Neuronal stem cell (in vitro differentiated cells): ENCODE results near the gene CAPN15.
A peak's percentile ranks its signal among the peaks of the same experiment; 100 is the strongest.

ENCODE experiments used
- DNase-seq: peaks from one replicate; pipeline ENCODE4 v3.0.0-alpha.2; 2013; ENCODE audit warnings: low spot score
- H2AFZ ChIP-seq: one replicate; pipeline ENCODE4 v1.6.1; 2013; ENCODE audit warnings: mild to moderate bottlenecking, low read length, inconsistent platforms
- H2AK5ac ChIP-seq: 2 replicates; pipeline ENCODE4 v1.6.1; 2013; ENCODE audit warnings: low read depth, mild to moderate bottlenecking, inconsistent platforms, low read length, moderate library complexity, mixed read lengths
- H2BK120ac ChIP-seq: 2 replicates; pipeline ENCODE4 v1.6.1; 2013; ENCODE audit warnings: low read depth, mild to moderate bottlenecking, inconsistent platforms, low read length, moderate library complexity, mixed read lengths
- H2BK12ac ChIP-seq: one replicate; pipeline ENCODE4 v1.6.1; 2013; ENCODE audit warnings: low read length, inconsistent platforms
- H2BK15ac ChIP-seq: 2 replicates; pipeline ENCODE4 v1.6.1; 2013; ENCODE audit warnings: mild to moderate bottlenecking, low read length, inconsistent platforms, mixed read lengths
- H2BK5ac ChIP-seq: one replicate; pipeline ENCODE4 v1.6.1; 2013; ENCODE audit warnings: inconsistent platforms, mild to moderate bottlenecking, low read length, moderate library complexity
- H3K14ac ChIP-seq: one replicate; pipeline ENCODE4 v1.6.1; 2013; ENCODE audit warnings: low read length, inconsistent platforms
- H3K18ac ChIP-seq: 2 replicates; pipeline ENCODE4 v1.6.1; 2013; ENCODE audit warnings: low read length, inconsistent platforms
- H3K23ac ChIP-seq: 2 replicates; pipeline ENCODE4 v1.6.1; 2013; ENCODE audit warnings: low read depth, mild to moderate bottlenecking, mixed read lengths, low read length, inconsistent platforms; ENCODE audit not compliant: poor library complexity
- H3K27ac ChIP-seq: replicated peaks from 3 replicates; pipeline ENCODE4 v1.5.1; 2013; ENCODE audit warnings: low read length, inconsistent platforms
- H3K27me3 ChIP-seq, 3 experiments: 2 replicates each; pipeline ENCODE4 v1.6.1; 2013; ENCODE audit warnings: low read length in 3 of 3, mild to moderate bottlenecking in 2 of 3, inconsistent platforms in 1 of 3, low read depth in 1 of 3, mixed read lengths in 1 of 3, moderate library complexity in 1 of 3; ENCODE audit not compliant: control insufficient read depth in 3 of 3, insufficient read depth in 3 of 3
- H3K36me3 ChIP-seq, 2 donors: replicated peaks in 1 of 2; 2 replicates each; pipeline ENCODE4 v1.6.1; 2013; ENCODE audit warnings: low read length in 2 of 2; ENCODE audit not compliant: control insufficient read depth in 2 of 2, insufficient read depth in 2 of 2
- H3K4ac ChIP-seq: 2 replicates; pipeline ENCODE4 v1.6.1; 2013; ENCODE audit warnings: inconsistent platforms, mild to moderate bottlenecking, low read length, moderate library complexity
- H3K4me1 ChIP-seq, 2 donors: 1 replicate in 1 of 2; 2 replicates in 1 of 2; pipeline ENCODE4 v1.6.1; 2013; ENCODE audit warnings: low read length in 2 of 2, low read depth in 1 of 2; ENCODE audit not compliant: control insufficient read depth in 2 of 2, insufficient read depth in 1 of 2
- H3K4me2 ChIP-seq: one replicate; pipeline ENCODE4 v1.6.1; 2013; ENCODE audit warnings: mild to moderate bottlenecking, low read length, inconsistent platforms; ENCODE audit not compliant: insufficient read depth, poor library complexity, severe bottlenecking
- H3K4me3 ChIP-seq, 2 donors: 2 replicates each; pipeline ENCODE4 v1.5.1; 2013; ENCODE audit warnings: low read length in 2 of 2, mild to moderate bottlenecking in 2 of 2, inconsistent platforms in 1 of 2, moderate library complexity in 1 of 2
- H3K79me1 ChIP-seq: one replicate; pipeline ENCODE4 v1.6.1; 2013; ENCODE audit warnings: low read depth, mild to moderate bottlenecking, inconsistent platforms, low read length, moderate library complexity
- H3K9ac ChIP-seq: one replicate; pipeline ENCODE4 v1.6.1; 2013; ENCODE audit warnings: mild to moderate bottlenecking, low read depth, low read length, inconsistent platforms; ENCODE audit not compliant: poor library complexity
- H3K9me3 ChIP-seq, 2 donors: replicated peaks in 1 of 2; 2 replicates each; pipeline versions ENCODE3 to v1.6.1; 2013; ENCODE audit warnings: low read length in 2 of 2, mild to moderate bottlenecking in 2 of 2, inconsistent platforms in 1 of 2, low read depth in 1 of 2, mixed read lengths in 1 of 2, moderate library complexity in 1 of 2; ENCODE audit not compliant: control insufficient read depth in 2 of 2, insufficient read depth in 1 of 2
- H4K8ac ChIP-seq: one replicate; pipeline ENCODE4 v1.6.1; 2013; ENCODE audit warnings: low read depth, mild to moderate bottlenecking, inconsistent platforms, low read length, moderate library complexity
- H4K91ac ChIP-seq: one replicate; pipeline ENCODE4 v1.6.1; 2013; ENCODE audit warnings: low read length, low read depth, mild to moderate bottlenecking, inconsistent platforms; ENCODE audit not compliant: poor library complexity
- WGBS, 2 donors: extraction: QIAGEN DNeasy Blood & Tissue Kit; methylation state at CpG; one replicate each; pipeline ENCODE4 v1.1.7; 2013; ENCODE audit warnings: missing lambda C conversion rate in 2 of 2, mixed read lengths in 1 of 2; ENCODE audit not compliant: insufficient read length in 2 of 2, insufficient replicate concordance in 1 of 2; ENCODE audit errors: extremely low coverage in 2 of 2; 5-methylcytosine and 5-hydroxymethylcytosine counted together

Gene CAPN15

GRCh38 chr16:591892-592517 is 64.5 kb downstream of the CAPN15 start:
- Histone ChIP-seq H3K79me1 (peaks cover 25% of the 10 kb centered on the region), H3K27ac (no peak overlapping the region), H3K4ac (no peak overlapping the region)

DNA sequence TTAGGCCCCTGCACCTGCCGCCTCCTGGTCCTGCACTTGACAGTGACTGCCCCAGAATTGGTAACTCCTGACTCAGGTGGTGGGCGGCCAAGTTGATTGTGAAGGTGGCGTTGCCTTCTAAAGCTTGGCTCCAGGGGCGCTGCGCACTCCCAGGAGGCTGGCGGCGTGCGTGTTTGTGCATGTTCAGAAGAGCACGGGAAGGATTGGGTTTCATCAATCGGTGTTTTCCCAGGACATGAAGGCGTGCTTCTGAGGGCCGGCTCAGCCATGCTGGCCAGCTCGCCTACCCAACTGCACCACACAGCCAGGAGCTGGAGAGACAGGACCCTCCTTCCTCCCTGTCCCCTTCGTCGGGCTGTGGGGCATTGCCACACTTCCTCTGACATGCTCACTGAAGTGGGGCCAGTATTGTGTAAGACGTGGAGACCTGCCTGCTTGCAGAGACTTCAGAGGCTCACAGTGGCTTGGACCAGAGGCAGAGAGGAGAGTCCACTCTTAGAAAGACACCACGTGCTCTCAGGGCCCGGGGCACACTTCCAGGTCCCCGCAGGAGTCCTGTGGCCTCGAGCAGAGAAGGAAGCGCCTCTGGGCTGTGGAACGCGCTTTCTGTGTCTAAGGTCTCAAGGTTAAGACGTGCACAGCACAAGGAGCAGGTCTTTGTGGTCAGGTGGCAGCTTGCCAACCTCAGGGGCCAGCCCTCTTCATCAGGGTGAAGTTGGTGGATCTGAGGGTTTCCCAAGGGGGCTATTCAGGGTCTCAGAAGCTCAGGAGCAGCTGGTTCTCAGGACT is 65.2 kb downstream of the CAPN15 start:
- Histone ChIP-seq H2AK5ac (no peak overlapping the region), H4K91ac (no peak overlapping the region), H2AFZ (no peak overlapping the region), H2BK15ac (no peak overlapping the region), H2BK120ac (no peak overlapping the region), H4K8ac (peak overlapping the region; percentile 87), H3K4me2 (no peak overlapping the region), H3K4me1 (peaks cover 9 to 16% of the 10 kb centered on the region in 2 donors), H2BK5ac (no peak overlapping the region), H3K36me3 (peaks cover 3 to 43% of the 10 kb centered on the region in 2 donors), H3K23ac (no peak overlapping the region), H3K27me3 (peaks cover 0 to 2% (median 0%) of the 10 kb centered on the region in 3 experiments), H3K9me3 (no peaks in the 10 kb centered on the region), H3K14ac (no peak overlapping the region), H3K9ac (peak overlapping the region; percentile 18), H3K4ac (no peak overlapping the region), H3K79me1 (peaks cover 25% of the 10 kb centered on the region), H2BK12ac (no peak overlapping the region), H3K18ac (no peak overlapping the region), H3K27ac (no peak overlapping the region), H3K4me3 (no peak overlapping the region)
- DNase-seq, result no peak
- no CpG with 5 or more reads among the region's 24 CpGs for WGBS, 2 donors

More at GRCh38 chr16:591892-592517, 64.5 kb downstream of the CAPN15 start:
- H2BK12ac ChIP-seq, result no peak overlapping the region
- no peaks in the 10 kb centered on the region for H3K9me3 ChIP-seq
- no peak overlapping the region for H2AK5ac ChIP-seq
- H3K4me1 ChIP-seq, result peaks cover 9 to 16% of the 10 kb centered on the region in 2 donors
- no peak overlapping the region for H3K4me3 ChIP-seq
- H3K23ac ChIP-seq, result peak overlapping the region; percentile 45
- no peak overlapping the region for H4K8ac ChIP-seq
- no CpG with 5 or more reads among the region's 15 CpGs for WGBS, 2 donors
- no peak overlapping the region for H3K18ac ChIP-seq
- no peak overlapping the region for H2AFZ ChIP-seq
- no peak overlapping the region for H3K9ac ChIP-seq
- H4K91ac ChIP-seq, result no peak overlapping the region
- DNase-seq, result no peak
- peaks cover 0 to 2% (median 0%) of the 10 kb centered on the region in 3 experiments for H3K27me3 ChIP-seq
- peak overlapping the region; percentile 75 for H3K14ac ChIP-seq
- H2BK5ac ChIP-seq, result no peak overlapping the region
- no peak overlapping the region for H2BK120ac ChIP-seq
- H2BK15ac ChIP-seq, result no peak overlapping the region
- H3K36me3 ChIP-seq, result peaks cover 3 to 36% of the 10 kb centered on the region in 2 donors
- H3K4me2 ChIP-seq, result no peak overlapping the region

DNA sequence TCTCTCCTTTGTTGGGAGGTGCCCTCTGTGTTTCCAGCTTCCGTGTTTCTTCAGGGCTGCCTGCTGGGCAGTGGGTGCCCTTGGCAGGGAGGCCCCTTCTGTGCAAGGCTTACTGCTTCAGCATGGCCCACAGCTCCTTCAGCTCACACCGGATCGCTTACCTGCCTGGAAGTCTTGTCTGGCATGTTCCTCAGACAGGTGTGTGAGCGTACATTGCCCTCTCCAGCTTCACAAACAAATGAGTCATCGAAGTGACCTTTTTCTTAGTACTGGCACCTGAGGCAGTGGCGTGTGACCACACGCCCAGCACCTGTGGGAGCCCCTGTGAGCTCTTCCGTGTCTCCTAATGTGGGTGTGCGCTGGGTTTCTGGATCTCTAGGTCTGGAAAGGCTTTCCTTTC is 65.9 kb downstream of the CAPN15 start:
- Histone ChIP-seq H2BK5ac (no peak overlapping the region), H3K27ac (no peak overlapping the region), H2BK12ac (no peak overlapping the region), H2BK15ac (no peak overlapping the region), H2AFZ (no peak overlapping the region), H4K8ac (no peak overlapping the region), H3K4ac (no peak overlapping the region), H4K91ac (no peak overlapping the region), H3K4me1 (peaks cover 6 to 11% of the 10 kb centered on the region in 2 donors), H3K9ac (no peak overlapping the region), H3K4me2 (no peak overlapping the region), H3K9me3 (no peaks in the 10 kb centered on the region), H2AK5ac (no peak overlapping the region), H2BK120ac (no peak overlapping the region), H3K18ac (no peak overlapping the region), H3K79me1 (peaks cover 25% of the 10 kb centered on the region), H3K27me3 (peaks cover 0 to 2% (median 0%) of the 10 kb centered on the region in 3 experiments), H3K36me3 (peaks cover 3 to 43% of the 10 kb centered on the region in 2 donors), H3K14ac (no peak overlapping the region), H3K23ac (no peak overlapping the region), H3K4me3 (no peak overlapping the region)
- WGBS, 2 donors, result no CpG with 5 or more reads among the region's 9 CpGs
- DNase-seq, result no peak

DNA sequence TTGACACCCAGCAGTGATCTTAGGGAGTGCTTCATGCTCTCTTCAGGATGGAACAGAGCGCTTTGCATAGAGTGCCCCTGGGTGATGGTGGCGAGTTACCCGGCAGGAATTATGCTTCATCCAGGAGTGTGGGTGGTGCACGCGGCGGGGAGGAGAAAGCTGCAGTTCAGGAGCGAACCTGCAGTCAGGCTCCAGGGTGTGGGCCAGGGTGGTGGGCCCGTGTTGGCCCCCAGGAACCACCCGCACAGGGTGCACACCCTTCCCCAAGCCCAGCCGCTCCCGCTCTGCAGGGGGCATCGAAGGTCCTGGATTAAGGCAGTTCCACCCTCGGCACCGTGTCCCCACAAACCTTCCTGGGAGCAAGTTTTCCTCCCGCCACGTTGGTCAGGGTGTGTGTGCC is 66.3 kb downstream of the CAPN15 start:
- no peak overlapping the region for H2BK12ac ChIP-seq
- H3K9ac ChIP-seq, result no peak overlapping the region
- peaks cover 0 to 2% (median 0%) of the 10 kb centered on the region in 3 experiments for H3K27me3 ChIP-seq
- H3K4ac ChIP-seq, result no peak overlapping the region
- H2AFZ ChIP-seq, result no peak overlapping the region
- H3K9me3 ChIP-seq, result no peaks in the 10 kb centered on the region
- H3K27ac ChIP-seq, result no peak overlapping the region
- H2BK5ac ChIP-seq, result no peak overlapping the region
- peaks cover 26% of the 10 kb centered on the region for H3K79me1 ChIP-seq
- H3K4me3 ChIP-seq, result no peak overlapping the region
- H2AK5ac ChIP-seq, result no peak overlapping the region
- H2BK15ac ChIP-seq, result no peak overlapping the region
- no peak overlapping the region for H4K91ac ChIP-seq
- no peak overlapping the region for H3K4me2 ChIP-seq
- DNase-seq, result no peak
- no CpG with 5 or more reads among the region's 16 CpGs for WGBS, 2 donors
- no peak overlapping the region for H4K8ac ChIP-seq
- H3K36me3 ChIP-seq, result peaks cover 3 to 47% of the 10 kb centered on the region in 2 donors
- H2BK120ac ChIP-seq, result no peak overlapping the region
- no peak overlapping the region for H3K14ac ChIP-seq
- H3K23ac ChIP-seq, result peak overlapping the region; percentile 65
- no peak overlapping the region for H3K18ac ChIP-seq
- peaks cover 6 to 9% of the 10 kb centered on the region in 2 donors for H3K4me1 ChIP-seq
